GM12878 (cell line): ENCODE measurements around the gene AIG1. TPM values are rescaled to one million over a fixed set of nuclear protein-coding genes. Genes with fewer than 3 reads are reported as not detected.

Source experiments
- ATAC-seq: fragments of 200-7000 bp; cut with Tn5 transposase; 3 replicates; pipeline ENCODE4 v1.9.1; 2020; ENCODE audit warnings: mild to moderate bottlenecking, moderate library complexity
- BruUV-seq: library from RNA; stranded (reverse); fragments of 400-500 nt; replicated peaks from 2 replicates; lab custom pipeline; 2021; lab: Mats Ljungman, UMichigan
- CTCF ChIA-PET: fragments of 300-600 bp; sonication (Branson Sonifier 250); formaldehyde crosslinking; extraction: SDS; loops from one replicate; lab custom pipeline; 2021; ENCODE audit warnings: inconsistent platforms; lab: Yijun Ruan, JAX
- POLR2A ChIA-PET: fragments of 350-600 bp; formaldehyde crosslinking; extraction: SDS; loops from one replicate; lab custom pipeline; 2021; ENCODE audit warnings: inconsistent platforms; lab: Charles Lee
- RAD21 ChIA-PET: fragments of 300-600 bp; sonication (Branson Sonifier 250); formaldehyde crosslinking; loops from one replicate; lab custom pipeline; 2023; ENCODE audit warnings: antibody characterized with exemption; ENCODE audit not compliant: unreplicated experiment; lab: Charles Lee
- SMC1A ChIA-PET: fragments of 300-600 bp; sonication (Branson Sonifier 250); formaldehyde crosslinking; loops from one replicate; lab custom pipeline; 2023; ENCODE audit not compliant: unreplicated experiment, uncharacterized antibody; lab: Charles Lee
- DNase-seq: peaks from one replicate; pipeline ENCODE4 v3.0.0-alpha.2; 2011; ENCODE audit warnings: low read depth, low spot score
- FAIRE-seq: peaks from 3 replicates; lab custom pipeline; 2011; peaks lifted over from hg19 to GRCh38; lab: Jason Lieb, UNC
- H2AFZ ChIP-seq: 2 replicates; pipeline ENCODE4 v1.6.0; 2011; ENCODE audit warnings: low read depth, low read length, control low read depth; ENCODE audit not compliant: control insufficient read depth
- H3K27ac ChIP-seq: 2 replicates; pipeline ENCODE4 v1.5.1; 2011; ENCODE audit warnings: control low read depth; ENCODE audit not compliant: control insufficient read depth, insufficient read depth
- H3K27me3 ChIP-seq, 2 experiments: replicated peaks in 1 of 2; 2 replicates each; pipeline versions ENCODE4 v1.6.0 to v1.6.1; 2011; ENCODE audit warnings: low read length in 1 of 2; ENCODE audit not compliant: control insufficient read depth in 2 of 2, insufficient read depth in 2 of 2
- H3K36me3 ChIP-seq, 2 experiments: 2 replicates each; pipeline ENCODE4 v1.5.1; 2011; ENCODE audit warnings: low read length in 1 of 2; ENCODE audit not compliant: control insufficient read depth in 2 of 2, insufficient read depth in 2 of 2
- H3K4me1 ChIP-seq: 2 replicates; pipeline ENCODE4 v1.6.1; 2011; ENCODE audit warnings: mild to moderate bottlenecking, low read length, moderate library complexity, mixed read lengths; ENCODE audit not compliant: control insufficient read depth, insufficient read depth
- H3K4me2 ChIP-seq: 2 replicates; pipeline ENCODE4 v1.6.0; 2011; ENCODE audit warnings: control low read depth; ENCODE audit not compliant: control insufficient read depth, insufficient read depth
- H3K4me3 ChIP-seq: fragments of 200-600 bp; sonication (generic); 2 replicates; pipeline ENCODE4 v1.5.1; 2016
- H3K79me2 ChIP-seq: 2 replicates; pipeline ENCODE4 v1.6.0; 2011; ENCODE audit warnings: low read length; ENCODE audit not compliant: control insufficient read depth, insufficient read depth
- H3K9ac ChIP-seq: 2 replicates; pipeline ENCODE4 v1.8.0; 2011; ENCODE audit warnings: low read length, control low read depth, mixed read lengths; ENCODE audit not compliant: control insufficient read depth, insufficient read depth
- H3K9me3 ChIP-seq: replicated peaks from 3 replicates; pipeline ENCODE4 v1.5.1; 2011; ENCODE audit warnings: mild to moderate bottlenecking, low read length; ENCODE audit not compliant: control insufficient read depth, insufficient read depth
- H4K20me1 ChIP-seq: 2 replicates; pipeline ENCODE4 v1.6.0; 2011; ENCODE audit not compliant: control insufficient read depth, insufficient read depth
- BCL3 ChIP-seq: IDR thresholded peaks from 2 replicates; pipeline ENCODE4 v1.6.1; 2011; ENCODE audit warnings: borderline replicate concordance, low read depth, mild to moderate bottlenecking, moderate library complexity, low read length; ENCODE audit not compliant: insufficient read depth, poor library complexity, severe bottlenecking
- CHD2 ChIP-seq: IDR thresholded peaks from 2 replicates; pipeline ENCODE4 v1.6.1; 2011; ENCODE audit warnings: low read depth, low read length, improper control_type of control experiment, borderline replicate concordance
- IKZF2 ChIP-seq, 2 experiments: fragments of 450-650 bp; IDR thresholded peaks; 2 replicates each; pipeline ENCODE4 v1.6.1; 2017; ENCODE audit warnings: mild to moderate bottlenecking in 2 of 2, moderate library complexity in 2 of 2
- JUND ChIP-seq: IDR thresholded peaks from 2 replicates; pipeline ENCODE4 v1.6.1; 2012; ENCODE audit warnings: low read depth, mild to moderate bottlenecking, low read length, improper control_type of control experiment, moderate library complexity
- MTA2 ChIP-seq: fragments of 450-650 bp; IDR thresholded peaks from 2 replicates; pipeline ENCODE4 v1.6.1; 2016; ENCODE audit warnings: low read depth, mild to moderate bottlenecking, moderate library complexity
- NFYA ChIP-seq: IDR thresholded peaks from 2 replicates; pipeline ENCODE4 v1.6.1; 2011; ENCODE audit warnings: low read depth, mild to moderate bottlenecking, low read length, improper control_type of control experiment, borderline replicate concordance
- RAD51 ChIP-seq: fragments of 450-650 bp; IDR thresholded peaks from 2 replicates; pipeline ENCODE4 v1.6.1; 2016; ENCODE audit warnings: moderate library complexity, mild to moderate bottlenecking, inconsistent platforms
- RBBP5 ChIP-seq: fragments of 200-600 bp; sonication (generic); conservative IDR thresholded peaks from 2 replicates; pipeline ENCODE4 v1.6.1; 2016
- RCOR1 ChIP-seq: conservative IDR thresholded peaks from 2 replicates; pipeline ENCODE4 v1.6.1; 2012; ENCODE audit warnings: low read depth, low read length, improper control_type of control experiment
- TCF12 ChIP-seq: IDR thresholded peaks from 2 replicates; pipeline ENCODE4 v1.6.1; 2011; ENCODE audit warnings: low read depth, mild to moderate bottlenecking, low read length
- WGBS: methylation state at CpG from one replicate; pipeline ENCODE4 v1.1.6; 2016; ENCODE audit warnings: low lambda C conversion rate; ENCODE audit not compliant: insufficient replicate concordance, insufficient coverage; ENCODE audit errors: missing lambda C conversion rate; 5-methylcytosine and 5-hydroxymethylcytosine counted together
- in situ Hi-C: fragments of 300-500 bp; cut with MboI; formaldehyde crosslinking; loops from 9 replicates; pipeline ENCODE4 v1.14.3; 2018; ENCODE audit warnings: mixed read lengths
- intact Hi-C: fragments of 100-400 bp; cut with micrococcal nuclease; formaldehyde crosslinking; loops from one replicate; pipeline ENCODE4 v1.14.2; 2022; ENCODE audit not compliant: unreplicated experiment
- polyA plus RNA-seq, 11 experiments: library from polyadenylated mRNA; depleted of rRNA in 4 of 11; unstranded in 6 of 11; stranded (reverse) in 5 of 11; fragments of >200 nt; fragmentation: Nextera tagmentation in 4 of 11; fragmentation: Illumina TruSeq in 1 of 11; extraction: Ambion mirVana in 4 of 11; extraction: Trizol in 1 of 11; gene quantifications; 1 replicate in 1 of 11; 2 replicates in 10 of 11; pipeline versions ENCODE4 v1.2.1 to v1.2.3, GENCODE V29; 2011 to 2016; ENCODE audit warnings: inconsistent platforms in 2 of 11, missing spikeins in 2 of 11, low read depth in 1 of 11
- total RNA-seq, 4 experiments: library from RNA; depleted of rRNA in 3 of 4; stranded (reverse); fragments of >200 nt in 3 of 4; fragmentation: Illumina TruSeq in 1 of 4; extraction: Trizol in 1 of 4; gene quantifications; 2 replicates each; pipeline versions ENCODE4 v1.2.1 to v1.2.3, GENCODE V29; 2013 to 2021

Gene AIG1
- total and polyA plus RNA-seq, 10 of the 15 experiments (the other 5 are each of a cell fraction or from before 2014, with no cell fraction given) = 27.0 to 74.5 (median 36.4) TPM

GRCh38 chr6:143155681-143156080 is 95.0 kb downstream of the AIG1 start:
- no peaks in the 10 kb centered on the region for H3K79me2 ChIP-seq
- H3K4me3 ChIP-seq = no peak overlapping the region
- TF ChIP-seq JUND (no peak), TCF12 (no peak), RBBP5 (no peak), RAD51 (no peak), NFYA (no peak), BCL3 (no peak), CHD2 (no peak), RCOR1 (no peak), MTA2 (no peak), IKZF2 (IDR thresholded peaks at IDR 0.05) (no peak)
- intact Hi-C loops (no loop called here), in situ Hi-C loops (no loop called here)
- H3K4me1 ChIP-seq = no peaks in the 10 kb centered on the region
- no peak overlapping the region for H2AFZ ChIP-seq
- ChIA-PET SMC1A (interaction anchor here (0.6 to 1.2 kb wide), 4 partner anchors 9 to 646 kb away, joined by 3 read pairs; no protein-coding TSS in a partner anchor), RAD21 (no interaction called here), CTCF (no interaction called here), POLR2A (no interaction called here)
- H3K36me3 ChIP-seq = no peaks in the 10 kb centered on the region
- no peak overlapping the region for H3K27ac ChIP-seq
- FAIRE-seq = no peak
- ATAC-seq = no peak
- no TSS peak for BruUV-seq
- no peak overlapping the region for H3K9ac ChIP-seq
- no peak overlapping the region for H3K4me2 ChIP-seq
- H4K20me1 ChIP-seq = no peaks in the 10 kb centered on the region
- H3K9me3 ChIP-seq = no peaks in the 10 kb centered on the region
- no peak for DNase-seq
- no peaks in the 10 kb centered on the region for H3K27me3 ChIP-seq
- 100% methylated on average over 1 of the region's 1 CpG for WGBS
